RWPE2 (cell line): Measurements from ENCODE around the gene CLIC4.
"Not testable (repeated sequence)": the region's sequence is repeated elsewhere in the genome, so short reads cannot be mapped to it uniquely, and the experiment has no call there.

Experiments
- ATAC-seq: fragments of 200-7000 bp; cut with Tn5 transposase; 3 replicates; pipeline ENCODE4 v1.9.1; 2021; ENCODE audit warnings: low read depth
- DNase-seq: peaks from one replicate; pipeline ENCODE4 v3.0.0-alpha.2; 2020; ENCODE audit warnings: low spot score
- H3K27ac ChIP-seq: fragments of 450-650 bp; 2 replicates; pipeline ENCODE4 v1.5.1; 2017; ENCODE audit warnings: mild to moderate bottlenecking; ENCODE audit not compliant: poor library complexity, severe bottlenecking
- H3K27me3 ChIP-seq: fragments of 250-450 bp; sonication (Bioruptor Pico); 2 replicates; pipeline ENCODE4 v1.5.1; 2021; ENCODE audit warnings: mild to moderate bottlenecking, moderate library complexity; ENCODE audit not compliant: insufficient read depth, poor library complexity, severe bottlenecking
- H3K36me3 ChIP-seq: fragments of 250-450 bp; sonication (Bioruptor Pico); 2 replicates; pipeline ENCODE4 v1.5.1; 2020; ENCODE audit warnings: low read depth, mild to moderate bottlenecking, moderate library complexity
- H3K4me1 ChIP-seq: fragments of 250-450 bp; sonication (Bioruptor Pico); 2 replicates; pipeline ENCODE4 v1.5.1; 2021; ENCODE audit warnings: mild to moderate bottlenecking, moderate library complexity; ENCODE audit not compliant: insufficient read depth, poor library complexity, severe bottlenecking
- H3K4me3 ChIP-seq: fragments of 250-450 bp; sonication (Bioruptor Pico); 2 replicates; pipeline ENCODE4 v1.5.1; 2021; ENCODE audit warnings: mild to moderate bottlenecking, moderate library complexity; ENCODE audit not compliant: severe bottlenecking
- H3K9me3 ChIP-seq: fragments of 250-450 bp; sonication (Bioruptor Pico); 2 replicates; pipeline ENCODE4 v1.5.1; 2021; ENCODE audit warnings: mild to moderate bottlenecking, moderate library complexity; ENCODE audit not compliant: severe bottlenecking
- CTCF ChIP-seq: fragments of 450-650 bp; IDR thresholded peaks from one replicate; pipeline ENCODE4 v1.5.1; 2017; ENCODE audit warnings: mild to moderate bottlenecking, moderate library complexity; ENCODE audit not compliant: poor library complexity, severe bottlenecking

Gene CLIC4

GRCh38 chr1:24886241-24886640 lies 141.0 kb downstream of the CLIC4 start:
- Histone ChIP-seq H3K36me3 (no peaks in the 10 kb centered on the region), H3K27me3 (peaks cover 8% of the 10 kb centered on the region), H3K4me1 (no peaks in the 10 kb centered on the region), H3K4me3 (no peak overlapping the region), H3K27ac (no peak overlapping the region), H3K9me3 (peaks cover 6% of the 10 kb centered on the region)
- peak; percentile 20 for DNase-seq
- no peak for ATAC-seq
- TF ChIP-seq CTCF = no peak

- peaks cover 1% of the 10 kb centered on the region for H3K27me3 ChIP-seq
- DNase-seq (peak; percentile 22), ATAC-seq (no peak)
- peaks cover 5% of the 10 kb centered on the region for H3K9me3 ChIP-seq
- no peaks in the 10 kb centered on the region for H3K4me1 ChIP-seq
- H3K27ac ChIP-seq = no peak overlapping the region
- no peak overlapping the region for H3K4me3 ChIP-seq
- H3K36me3 ChIP-seq = no peaks in the 10 kb centered on the region
- no peak for TF ChIP-seq CTCF
Observed at GRCh38 chr1:24888061-24888970, 143.1 kb downstream of the CLIC4 start.

- Histone ChIP-seq H3K4me3 (no peak overlapping the region), H3K27me3 (no peaks in the 10 kb centered on the region), H3K36me3 (no peaks in the 10 kb centered on the region), H3K27ac (no peak overlapping the region), H3K4me1 (no peaks in the 10 kb centered on the region), H3K9me3 (peaks cover 5% of the 10 kb centered on the region)
- TF ChIP-seq CTCF = no peak
- peak; percentile 2 for DNase-seq
- 0 out of 3 replicates have a peak, but pooled peaks have one; percentile 23 for ATAC-seq
Observed at GRCh38 chr1:24888971-24889676, 143.9 kb downstream of the CLIC4 start.

GRCh38 chr1:24890887-24891286 lies 145.6 kb downstream of the CLIC4 start:
- Histone ChIP-seq H3K36me3 (no peaks in the 10 kb centered on the region), H3K27me3 (no peaks in the 10 kb centered on the region), H3K27ac (no peak overlapping the region), H3K9me3 (peaks cover 5% of the 10 kb centered on the region), H3K4me1 (no peaks in the 10 kb centered on the region), H3K4me3 (no peak overlapping the region)
- no peak for TF ChIP-seq CTCF
- DNase-seq (no peak), ATAC-seq (no peak)

- H3K4me3 ChIP-seq, H3K27me3 ChIP-seq, DNase-seq, H3K36me3 ChIP-seq, H3K27ac ChIP-seq, ATAC-seq, H3K4me1 ChIP-seq, H3K9me3 ChIP-seq: not testable (repeated sequence)
Observed at GRCh38 chr1:24891367-24891766, 146.1 kb downstream of the CLIC4 start.
